HS-5 (cell line): ENCODE results near the gene ADRA2A.
A peak's percentile ranks its signal among the peaks of the same experiment; 100 is the strongest.

Experiments
- DNase-seq: peaks from one replicate; pipeline ENCODE4 v3.0.0-alpha.2; 2012; ENCODE audit warnings: low read depth

Gene ADRA2A

DNA sequence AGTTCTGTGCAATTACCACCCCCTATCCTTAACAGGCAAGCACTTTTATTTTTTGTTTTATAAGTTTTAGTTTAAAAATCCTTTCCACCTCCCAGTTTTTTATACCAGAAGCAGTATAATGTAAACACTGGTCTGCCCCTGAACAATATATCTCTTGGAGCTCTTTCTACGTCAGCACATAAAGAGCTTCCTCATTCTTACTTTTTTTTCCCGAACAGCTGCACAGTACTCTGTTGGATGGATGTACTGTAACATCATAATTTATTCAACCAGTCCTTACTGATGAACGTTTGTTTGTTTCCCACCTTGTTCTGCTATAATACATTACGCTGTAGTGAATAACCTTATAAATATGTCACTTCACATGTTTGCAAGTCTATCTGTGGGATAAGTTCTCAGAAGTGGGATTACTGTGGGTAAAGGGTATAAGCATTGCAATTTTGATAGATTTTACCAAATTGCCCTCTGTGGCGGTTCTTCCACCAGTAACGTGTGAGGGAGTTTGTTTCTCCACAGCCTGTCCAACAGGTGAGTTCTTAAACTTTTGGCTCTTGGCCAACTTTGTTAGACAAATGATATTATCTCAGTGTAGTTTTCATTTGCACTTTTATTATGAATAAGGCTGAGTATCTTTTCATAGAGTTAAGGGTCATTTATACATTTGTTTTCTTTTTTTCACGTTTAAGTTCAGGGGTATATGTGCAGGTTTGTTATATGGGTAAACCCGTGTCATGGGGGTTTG, 32.8 kb downstream of the ADRA2A start:
- DNase-seq, result no peak

- no peak for DNase-seq
Measured at GRCh38 chr10:111110771-111111170, 33.9 kb downstream of the ADRA2A start.

DNA sequence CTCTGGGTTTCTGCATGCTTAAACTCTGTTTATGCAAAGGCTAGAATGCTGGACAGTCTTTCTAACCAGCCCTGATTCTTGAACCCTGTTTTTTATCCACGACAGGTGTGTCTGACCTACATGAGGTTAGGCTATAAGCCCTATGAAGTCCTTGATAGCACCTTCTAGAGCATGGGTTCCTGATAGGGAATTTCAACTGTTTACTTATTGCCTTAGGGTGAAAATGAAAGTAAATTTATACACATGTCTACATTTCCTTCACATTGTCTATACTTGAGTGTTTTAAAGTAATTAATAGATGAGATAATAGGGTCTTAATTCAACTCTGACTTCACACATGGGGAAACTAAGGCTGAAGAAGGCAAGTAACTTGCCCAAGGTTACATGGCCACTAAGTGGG, 35.5 kb downstream of the ADRA2A start:
- DNase-seq, result no peak

DNA sequence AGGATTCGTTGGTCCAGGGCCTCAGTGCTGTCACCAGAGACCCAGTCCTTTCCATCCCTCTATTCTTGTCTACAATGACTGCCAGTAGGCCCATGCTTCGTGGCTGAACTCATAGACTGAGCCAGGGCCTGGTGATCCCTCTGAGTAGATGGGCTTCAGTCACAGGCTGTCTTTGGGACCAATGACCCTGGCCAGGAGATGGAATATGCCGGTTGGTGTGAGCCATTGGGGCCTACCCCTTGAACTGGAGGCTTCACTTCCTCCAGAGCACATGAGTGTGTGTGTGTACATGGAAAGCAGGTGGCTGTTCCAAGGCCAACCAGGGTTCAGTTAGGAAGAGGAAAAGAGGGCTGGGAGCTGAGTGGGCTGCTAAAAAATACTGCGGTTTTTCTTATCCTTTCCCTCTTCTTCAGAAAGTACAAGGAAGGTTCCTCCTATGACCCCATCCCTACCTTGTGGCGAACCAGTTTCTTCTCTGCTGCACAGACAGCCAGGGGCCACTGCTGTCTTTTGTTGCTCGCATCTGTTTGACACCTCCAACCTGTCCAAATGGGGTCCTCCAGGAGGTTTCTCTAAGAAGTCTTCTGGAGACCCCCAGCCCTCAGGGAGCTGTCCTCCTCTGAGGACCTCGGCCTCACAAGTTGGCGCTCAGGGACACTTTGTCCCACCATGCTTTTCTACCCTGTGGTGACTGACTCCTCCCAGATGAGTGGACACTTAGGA, 36.6 kb downstream of the ADRA2A start:
- DNase-seq, result no peak

DNA sequence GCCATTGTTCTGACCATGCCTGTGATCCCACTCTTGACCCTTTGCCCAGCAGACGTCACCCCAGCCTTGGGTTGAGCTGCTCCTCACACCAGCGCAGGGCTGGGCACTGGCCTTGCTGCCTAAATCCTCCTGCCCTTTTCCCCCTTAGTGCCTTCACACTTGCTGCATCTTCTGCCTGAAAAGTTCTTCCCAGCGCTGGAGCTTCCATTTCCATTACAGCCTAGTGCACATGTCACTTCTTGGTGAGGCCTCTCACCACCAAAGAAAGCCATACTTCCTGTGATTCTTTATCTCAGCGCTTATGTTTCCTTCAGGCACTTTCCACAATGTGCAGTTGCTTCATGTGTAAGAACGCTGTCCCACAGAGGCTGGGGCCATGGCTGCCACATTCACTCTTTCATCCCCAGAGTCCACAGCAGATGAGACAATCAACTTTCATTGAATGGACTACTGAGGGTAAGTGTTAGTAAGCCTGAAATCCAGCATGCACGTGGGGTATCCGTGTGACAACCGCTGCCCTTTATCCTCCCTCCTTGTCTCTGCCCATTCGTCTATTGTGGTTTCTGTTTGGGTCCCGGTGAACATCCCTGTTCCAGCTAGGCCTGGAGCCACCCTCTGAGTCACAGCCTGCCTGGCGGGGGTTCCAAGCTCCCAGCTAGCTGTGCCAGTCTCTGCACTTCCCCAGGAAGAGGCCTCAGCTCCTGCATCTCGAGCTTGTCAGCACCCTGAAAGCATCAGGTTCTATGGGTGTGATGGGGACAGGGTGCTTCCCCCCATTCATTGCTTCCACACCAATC, 37.3 kb downstream of the ADRA2A start:
- DNase-seq, result no peak

- DNase-seq, result no peak
Measured at GRCh38 chr10:111114758-111115500, 38.1 kb downstream of the ADRA2A start.

DNA sequence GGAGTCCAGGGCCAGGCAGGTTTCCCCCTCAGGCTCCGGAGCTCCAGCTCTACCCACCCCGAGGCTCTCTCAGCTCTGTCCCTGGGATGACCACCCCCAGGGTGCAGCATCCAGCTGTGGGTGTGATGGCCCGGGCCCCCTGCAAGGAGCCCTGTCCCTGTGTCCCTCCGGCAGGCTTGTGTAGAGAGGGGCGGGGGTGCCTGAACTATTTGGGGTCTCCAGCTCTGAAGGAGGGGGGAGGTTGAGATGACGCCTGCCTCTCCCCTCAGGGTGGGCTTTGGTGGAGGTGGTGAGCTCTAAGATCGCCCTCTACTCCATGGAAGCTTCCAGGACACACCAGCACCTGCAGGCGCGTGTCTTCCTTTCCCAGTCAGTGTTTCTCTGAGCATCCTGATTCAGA, 39.4 kb downstream of the ADRA2A start:
- no peak for DNase-seq

DNA sequence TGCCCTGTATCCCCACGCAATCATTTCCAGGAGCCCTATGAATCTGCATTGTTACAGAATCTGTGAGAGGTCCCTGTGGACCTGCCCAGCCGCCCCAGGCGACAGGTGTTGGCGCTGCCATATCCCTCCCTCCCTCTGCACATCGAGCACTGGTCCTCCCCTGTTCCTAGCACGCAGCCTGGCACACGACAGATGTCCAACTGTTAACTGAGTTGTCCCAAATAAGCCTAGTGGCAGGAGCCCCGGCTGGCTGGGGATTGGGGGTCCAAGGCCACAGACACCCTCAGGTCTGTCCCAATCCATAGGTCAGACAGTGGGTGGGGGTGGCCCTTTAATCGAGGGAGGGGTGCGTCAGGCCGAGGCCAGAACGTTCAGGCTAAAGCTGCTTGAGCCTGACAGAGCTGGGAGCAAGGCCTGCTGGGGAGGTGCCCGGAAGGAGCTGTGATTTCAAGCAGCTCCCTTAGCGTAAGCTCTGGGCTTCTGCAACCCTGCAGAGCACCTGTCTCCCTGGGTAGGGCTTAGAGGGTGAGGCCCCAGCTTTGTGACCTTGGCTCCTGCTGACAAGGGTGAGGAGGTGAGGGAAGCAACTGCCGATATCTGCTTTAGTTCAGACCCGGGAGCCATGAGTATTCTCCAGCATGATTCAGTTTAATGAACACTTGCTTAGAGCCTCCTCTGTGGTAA, 40.1 kb downstream of the ADRA2A start:
- DNase-seq, result no peak

- DNase-seq, result no peak
Measured at GRCh38 chr10:111117528-111118277, 40.9 kb downstream of the ADRA2A start.

DNA sequence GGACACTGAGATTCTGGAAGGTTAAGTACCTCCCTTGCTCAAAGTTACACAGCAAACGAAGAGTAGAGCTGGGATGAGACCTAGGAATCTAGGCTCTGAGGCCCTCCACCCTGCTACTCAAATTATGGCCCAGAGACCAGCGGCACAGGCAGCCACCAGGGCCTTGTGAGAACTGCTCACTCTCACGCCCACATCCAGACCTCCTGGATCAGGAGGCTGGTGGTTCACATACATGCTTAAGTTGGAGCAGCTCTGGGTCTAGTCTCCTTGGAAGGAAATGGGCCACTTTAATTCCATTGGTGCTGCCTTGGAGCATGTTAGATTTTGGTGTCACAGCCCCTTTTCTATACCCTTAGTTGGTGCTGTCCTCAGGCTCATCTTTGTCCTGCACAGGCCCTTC, 41.9 kb downstream of the ADRA2A start:
- DNase-seq, result no peak

- no peak for DNase-seq
Measured at GRCh38 chr10:111119637-111120036, 42.8 kb downstream of the ADRA2A start.

DNA sequence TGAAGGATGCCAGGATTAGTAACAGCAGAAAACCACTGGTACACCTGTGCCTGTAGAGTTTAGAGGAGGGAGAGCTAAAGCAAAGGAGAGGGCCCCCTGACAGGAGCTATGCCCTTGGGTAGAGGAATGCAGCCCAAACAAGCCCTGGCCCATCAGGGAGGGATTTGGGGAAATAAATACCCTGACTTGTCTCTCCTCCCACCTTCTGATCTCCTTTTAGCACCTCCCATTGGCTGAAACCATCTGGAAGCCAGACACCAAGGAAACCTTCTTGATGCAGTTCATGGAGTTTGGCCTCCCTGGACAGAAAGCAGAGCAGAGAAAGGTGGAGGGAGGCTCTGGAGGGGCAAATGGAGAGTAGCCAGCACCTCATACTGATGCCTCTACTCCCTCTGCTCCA, 45.3 kb downstream of the ADRA2A start:
- DNase-seq, result no peak

- DNase-seq, result no peak
Measured at GRCh38 chr10:111123883-111124282, 47.1 kb downstream of the ADRA2A start.

GRCh38 chr10:111125102-111125501, 48.3 kb downstream of the ADRA2A start:
- no peak for DNase-seq

- peak; percentile 18 for DNase-seq
Measured at GRCh38 chr10:111126077-111126476, 49.2 kb downstream of the ADRA2A start.

DNA sequence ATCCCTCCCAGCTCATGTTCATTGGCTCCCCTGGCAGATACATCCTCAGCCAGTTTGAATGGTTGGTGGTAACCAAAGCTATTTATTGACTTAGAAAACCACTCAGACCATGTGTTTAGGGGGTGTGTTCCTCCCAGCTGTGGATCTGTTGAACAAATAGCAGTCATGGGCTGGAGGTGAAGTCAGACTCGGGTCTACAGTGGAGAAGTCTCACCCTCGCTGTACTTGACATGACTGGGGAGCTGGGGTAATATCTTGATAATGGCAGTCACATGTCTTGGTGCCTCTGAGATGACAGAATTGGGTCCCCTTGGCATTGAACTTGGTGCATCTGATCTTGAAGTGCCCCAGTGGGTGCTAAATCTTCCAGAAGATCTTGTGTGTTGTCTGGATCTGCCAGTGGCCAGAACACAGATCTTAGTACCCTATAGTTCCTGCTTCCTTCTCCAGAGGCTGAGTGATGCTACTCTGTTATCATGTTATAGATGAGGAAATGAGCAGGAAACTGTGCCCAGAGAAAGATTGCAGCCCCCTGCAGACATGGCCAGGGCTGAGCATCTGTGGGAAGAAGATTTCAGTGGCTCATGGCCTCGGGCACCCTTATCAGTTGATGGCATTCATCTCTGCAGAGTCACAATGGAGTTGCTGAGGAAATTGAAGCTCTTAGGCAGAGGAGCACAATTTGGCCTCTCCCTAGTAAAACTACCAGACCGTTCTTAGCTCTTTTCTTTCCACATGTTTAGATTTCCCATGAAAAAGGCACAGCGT, 50.4 kb downstream of the ADRA2A start:
- DNase-seq, result no peak

GRCh38 chr10:111128331-111129180, 51.7 kb downstream of the ADRA2A start:
- no peak for DNase-seq

DNA sequence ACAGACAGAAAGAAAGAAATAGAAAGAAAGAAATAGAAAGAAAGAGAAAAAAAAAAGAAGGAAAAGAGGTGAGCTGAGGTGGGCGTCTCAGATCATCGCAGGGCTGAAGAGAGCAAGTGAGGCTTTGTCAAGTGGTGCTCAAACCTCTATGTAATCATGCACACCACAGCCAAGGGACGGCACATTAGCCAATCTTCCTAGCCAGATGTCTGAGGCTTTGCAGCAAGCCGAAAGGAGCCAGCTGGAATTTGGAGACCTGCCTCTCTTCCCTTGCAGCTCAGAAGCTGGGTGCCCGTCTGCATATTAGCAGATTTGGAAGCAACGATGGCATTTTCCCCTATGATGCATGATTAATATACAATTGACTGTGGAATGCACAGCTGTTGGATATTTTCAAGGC, 52.5 kb downstream of the ADRA2A start:
- DNase-seq, result no peak

DNA sequence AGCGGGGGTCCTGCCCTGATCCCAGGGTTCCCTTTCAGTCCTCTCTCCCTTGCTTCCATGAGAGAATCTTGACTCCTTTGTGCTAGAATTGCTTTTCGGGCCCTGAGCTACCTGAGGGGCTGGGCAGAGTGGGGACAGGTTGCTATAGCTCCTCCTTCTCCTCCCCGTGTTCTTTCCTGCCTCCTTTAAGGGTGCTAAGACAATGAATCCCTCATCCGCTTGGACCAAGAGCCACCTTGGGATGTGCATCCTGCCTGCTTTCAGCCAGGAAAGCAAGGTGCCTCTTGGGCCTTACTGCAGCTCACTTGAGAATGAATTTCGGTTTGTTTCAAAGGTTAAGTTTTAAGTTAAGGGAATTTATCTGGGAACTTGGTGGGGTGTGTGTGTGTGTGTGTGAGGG, 53.6 kb downstream of the ADRA2A start:
- DNase-seq, result no peak
